NCI-H1417 treated with DMSO at 0.1 percent for 48 hours (cell line): Measurements from ENCODE around the gene STK38.

Source experiments
- DNase-seq: peaks from one replicate; lab custom pipeline; 2025; lab: John Stamatoyannopoulos, UW

The STK38 gene

GRCh38 chr6:36563928-36564284, 16.6 kb upstream of the STK38 start:
- DNase-seq = no peak

GRCh38 chr6:36563237-36563927, 16.1 kb upstream of the STK38 start:
- no peak for DNase-seq

GRCh38 chr6:36560822-36561221, 13.5 kb upstream of the STK38 start:
- no peak for DNase-seq

GRCh38 chr6:36559011-36559793, 11.9 kb upstream of the STK38 start:
- DNase-seq = no peak

GRCh38 chr6:36556281-36556680, 9.0 kb upstream of the STK38 start:
- DNase-seq = no peak

GRCh38 chr6:36555750-36556252, 8.5 kb upstream of the STK38 start:
- DNase-seq = no peak

- no peak for DNase-seq
Measured at GRCh38 chr6:36550473-36551000, 3.3 kb upstream of the STK38 start.

- no peak for DNase-seq
Measured at GRCh38 chr6:36548401-36548743, 1.1 kb upstream of the STK38 start.

- no peak for DNase-seq
Measured at GRCh38 chr6:36547646-36548400, 544 bp upstream of the STK38 start.

- DNase-seq = no peak
Measured at GRCh38 chr6:36546308-36546919, 865 bp downstream of the STK38 start.

- no peak for DNase-seq
Measured at GRCh38 chr6:36545767-36546307, 1.4 kb downstream of the STK38 start.

GRCh38 chr6:36544228-36544627, 3.1 kb downstream of the STK38 start:
- DNase-seq = no peak

GRCh38 chr6:36542041-36542440, 5.2 kb downstream of the STK38 start:
- no peak for DNase-seq

GRCh38 chr6:36539814-36540568, 7.3 kb downstream of the STK38 start:
- no peak for DNase-seq

GRCh38 chr6:36536873-36537547, 10.3 kb downstream of the STK38 start:
- DNase-seq = no peak

- DNase-seq = no peak
Measured at GRCh38 chr6:36533321-36533720, 14.0 kb downstream of the STK38 start.

- no peak for DNase-seq
Measured at GRCh38 chr6:36526066-36526465, 21.2 kb downstream of the STK38 start.

- DNase-seq = no peak
Measured at GRCh38 chr6:36525346-36525745, 21.9 kb downstream of the STK38 start.

- no peak for DNase-seq
Measured at GRCh38 chr6:36524871-36525270, 22.4 kb downstream of the STK38 start.

- no peak for DNase-seq
Measured at GRCh38 chr6:36523936-36524499, 23.3 kb downstream of the STK38 start.
